ENCODE data around the gene MTG2. TPM values are rescaled to one million over a fixed set of nuclear protein-coding genes. Genes with fewer than 3 reads are reported as not detected.

MTG2 gene
- polyA plus RNA-seq, 1 donor from 2014 or later, result 36.1 TPM

- H3K27me3 ChIP-seq (ENCODE audit: insufficient read depth, low read depth, low read length), result no peaks in the 10 kb centered on the region
- no peak overlapping the region for H2AFZ ChIP-seq (ENCODE audit: low read depth, low read length)
- no peak overlapping the region for H3K4me2 ChIP-seq (ENCODE audit: low read length)
- no peak overlapping the region for H3K4me3 ChIP-seq (ENCODE audit: low read length)
- H3K79me2 ChIP-seq (replicated peaks; ENCODE audit: insufficient read depth, low read length), result peaks cover 4% of the 10 kb centered on the region
- H3K9me2 ChIP-seq (ENCODE audit: insufficient read depth, low read length), result no peaks in the 10 kb centered on the region
- no peaks in the 10 kb centered on the region for H3K9me3 ChIP-seq (ENCODE audit: low read length)
- TF ChIP-seq EZH2 (IDR thresholded peaks at IDR 0.05; ENCODE audit: borderline replicate concordance, insufficient read depth, low read length, poor library complexity, severe bottlenecking) (no peak), SMC3 (conservative IDR thresholded peaks at IDR 0.05; ENCODE audit: poor library complexity) (no peak), CTCF (IDR thresholded peaks at IDR 0.05; ENCODE audit: poor library complexity, severe bottlenecking) (no peak), REST (IDR thresholded peaks at IDR 0.05; ENCODE audit: borderline replicate concordance) (no peak), POLR2AphosphoS5 (IDR thresholded peaks at IDR 0.05) (no peak), EP300 (conservative IDR thresholded peaks at IDR 0.05; ENCODE audit: poor library complexity, severe bottlenecking) (no peak), MXI1 (conservative IDR thresholded peaks at IDR 0.05; ENCODE audit: poor library complexity, severe bottlenecking) (no peak), TAF1 (IDR thresholded peaks at IDR 0.05; ENCODE audit: low read depth) (no peak)
- H4K20me1 ChIP-seq (ENCODE audit: insufficient read depth), result no peaks in the 10 kb centered on the region
- H3K36me3 ChIP-seq (ENCODE audit: insufficient read depth, low read length), result no peaks in the 10 kb centered on the region
- H3F3A ChIP-seq (ENCODE audit: insufficient read depth, low read length, poor library complexity, severe bottlenecking), result no peaks in the 10 kb centered on the region
- no peak overlapping the region for H3K27ac ChIP-seq (ENCODE audit: low read length)
- H3K9ac ChIP-seq (ENCODE audit: low read length), result no peak overlapping the region
Observed at GRCh38 chr20:62162765-62163484, 19.9 kb upstream of the MTG2 start.

GRCh38 chr20:62163485-62163865, 19.4 kb upstream of the MTG2 start:
- no peak for TF ChIP-seq CTCF (IDR thresholded peaks at IDR 0.05; ENCODE audit: poor library complexity, severe bottlenecking)
- no peak for TF ChIP-seq POLR2AphosphoS5 (IDR thresholded peaks at IDR 0.05)
- no peak for TF ChIP-seq TAF1 (IDR thresholded peaks at IDR 0.05; ENCODE audit: low read depth)
- no peak for TF ChIP-seq SMC3 (conservative IDR thresholded peaks at IDR 0.05; ENCODE audit: poor library complexity)
- no peak for TF ChIP-seq REST (IDR thresholded peaks at IDR 0.05; ENCODE audit: borderline replicate concordance)
- TF ChIP-seq MXI1 (conservative IDR thresholded peaks at IDR 0.05; ENCODE audit: poor library complexity, severe bottlenecking), result no peak
- no peak for TF ChIP-seq RAD21 (conservative IDR thresholded peaks at IDR 0.05)
- TF ChIP-seq EZH2 (IDR thresholded peaks at IDR 0.05; ENCODE audit: borderline replicate concordance, insufficient read depth, low read length, poor library complexity, severe bottlenecking), result no peak
- TF ChIP-seq EP300 (conservative IDR thresholded peaks at IDR 0.05; ENCODE audit: poor library complexity, severe bottlenecking), result no peak
- Histone ChIP-seq H4K20me1 (ENCODE audit: insufficient read depth) (no peaks in the 10 kb centered on the region), H3K4me2 (ENCODE audit: low read length) (no peak overlapping the region), H2AFZ (ENCODE audit: low read depth, low read length) (no peak overlapping the region), H3K9me3 (ENCODE audit: low read length) (no peaks in the 10 kb centered on the region), H3F3A (ENCODE audit: insufficient read depth, low read length, poor library complexity, severe bottlenecking) (no peaks in the 10 kb centered on the region), H3K4me3 (ENCODE audit: low read length) (no peak overlapping the region), H3K9me2 (ENCODE audit: insufficient read depth, low read length) (no peaks in the 10 kb centered on the region), H3K79me2 (replicated peaks; ENCODE audit: insufficient read depth, low read length) (peaks cover 1% of the 10 kb centered on the region), H3K36me3 (ENCODE audit: insufficient read depth, low read length) (no peaks in the 10 kb centered on the region), H3K27me3 (ENCODE audit: insufficient read depth, low read depth, low read length) (no peaks in the 10 kb centered on the region), H3K27ac (ENCODE audit: low read length) (no peak overlapping the region), H3K9ac (ENCODE audit: low read length) (no peak overlapping the region)

Data from neural cell (in vitro differentiated cells).